ENCODE results near the gene HNF1A. TPM values are rescaled to one million over a fixed set of nuclear protein-coding genes. Genes with fewer than 3 reads are reported as not detected.

HNF1A gene
- total and polyA plus RNA-seq, 2 donors (not counting 3 experiments of a cell fraction or from before 2014, with no cell fraction given): not detected

- intact Hi-C loops (cut with micrococcal nuclease) (no loop called here), dilution Hi-C loops (cut with MboI; ENCODE audit: extremely low pct_ligation_motif_present, low sequenced_read_pairs) (no loop called here)
Measured at GRCh38 chr12:120982659-120983058, 4.3 kb downstream of the HNF1A start.

GRCh38 chr12:120983759-120984158, 5.4 kb downstream of the HNF1A start:
- Histone ChIP-seq H3K4me2 (ENCODE audit: insufficient read depth, low read length) (no peak overlapping the region), H3K79me2 (ENCODE audit: control insufficient read depth, insufficient read depth, low read length) (no peaks in the 10 kb centered on the region), H3K9ac (replicated peaks; ENCODE audit: extremely low read depth, insufficient read depth, low read length) (no peak overlapping the region), H3K4me3 (replicated peaks in 1 of 3; ENCODE audit: insufficient read depth in 1 of 3, low read depth in 1 of 3, low read length in 3 of 3) (no peak overlapping the region), H3K27ac (ENCODE audit: insufficient read depth, low read depth, low read length) (no peak overlapping the region), H3K9me1 (replicated peaks; ENCODE audit: control insufficient read depth, extremely low read depth, insufficient read depth, low read length) (no peaks in the 10 kb centered on the region), H3K27me3 (ENCODE audit: control insufficient read depth in 2 of 2, insufficient read depth in 2 of 2, low read length in 2 of 2) (no peaks in the 10 kb centered on the region), H3K36me3 (ENCODE audit: control insufficient read depth in 2 of 2, extremely low read depth in 1 of 2, insufficient read depth in 2 of 2, low read length in 2 of 2) (no peaks in the 10 kb centered on the region), H2AFZ (ENCODE audit: low read depth, low read length) (no peak overlapping the region), H3K9me3 (replicated peaks; ENCODE audit: control insufficient read depth, insufficient read depth, low read length) (no peaks in the 10 kb centered on the region), H3K4me1 (ENCODE audit: control insufficient read depth, extremely low read depth, insufficient read depth, low read length) (no peaks in the 10 kb centered on the region), H4K20me1 (replicated peaks; ENCODE audit: control insufficient read depth, extremely low read depth, insufficient read depth, low read length) (no peaks in the 10 kb centered on the region)
- intact Hi-C loops (cut with micrococcal nuclease) (no loop called here), dilution Hi-C loops (cut with MboI; ENCODE audit: extremely low pct_ligation_motif_present, low sequenced_read_pairs) (no loop called here)
- DNase-seq (ENCODE audit: low read depth, low spot score) (no peak), FAIRE-seq (no peak)
- no peak for TF ChIP-seq MAX (IDR thresholded peaks at IDR 0.05; ENCODE audit: insufficient read depth, insufficient read length)
- no peak for TF ChIP-seq FOS (IDR thresholded peaks at IDR 0.05; ENCODE audit: borderline replicate concordance, insufficient read depth, low read length)
- no peak for TF ChIP-seq CTCF (IDR thresholded peaks at IDR 0.05; ENCODE audit: extremely low read depth in 1 of 2, insufficient read depth in 1 of 2, low read depth in 1 of 2, low read length in 2 of 2)
- TF ChIP-seq EZH2 (IDR thresholded peaks at IDR 0.05; ENCODE audit: borderline replicate concordance, low read depth, low read length, severe bottlenecking): no peak
- no peak for TF ChIP-seq JUN (IDR thresholded peaks at IDR 0.05; ENCODE audit: borderline replicate concordance, insufficient read depth, insufficient read length, low read depth)
- no TSS peak for BruUV-seq (replicated peaks)
- ChIA-PET CTCF (interaction anchor here (2.7 kb wide), 1 partner anchor 12 kb away, joined by 9 read pairs; no protein-coding TSS in a partner anchor), POLR2A (no interaction called here)

More at GRCh38 chr12:120982659-120983058, 4.3 kb downstream of the HNF1A start:
- no peaks in the 10 kb centered on the region for H3K27me3 ChIP-seq (ENCODE audit: control insufficient read depth in 2 of 2, insufficient read depth in 2 of 2, low read length in 2 of 2)
- no peak overlapping the region for H3K4me2 ChIP-seq (ENCODE audit: insufficient read depth, low read length)
- H3K79me2 ChIP-seq (ENCODE audit: control insufficient read depth, insufficient read depth, low read length): no peaks in the 10 kb centered on the region
- no peaks in the 10 kb centered on the region for H3K9me3 ChIP-seq (replicated peaks; ENCODE audit: control insufficient read depth, insufficient read depth, low read length)
- H2AFZ ChIP-seq (ENCODE audit: low read depth, low read length): no peak overlapping the region
- FAIRE-seq (no peak), DNase-seq (ENCODE audit: low read depth, low spot score) (no peak)
- H4K20me1 ChIP-seq (replicated peaks; ENCODE audit: control insufficient read depth, extremely low read depth, insufficient read depth, low read length): no peaks in the 10 kb centered on the region
- H3K27ac ChIP-seq (ENCODE audit: insufficient read depth, low read depth, low read length): no peak overlapping the region
- no peak overlapping the region for H3K9ac ChIP-seq (replicated peaks; ENCODE audit: extremely low read depth, insufficient read depth, low read length)
- ChIA-PET CTCF (interaction anchor here (1.0 to 1.2 kb wide), 3 partner anchors 11 to 37 kb away, joined by 3 to 6 read pairs (median 4); no protein-coding TSS in a partner anchor), POLR2A (no interaction called here)
- TF ChIP-seq FOS (IDR thresholded peaks at IDR 0.05; ENCODE audit: borderline replicate concordance, insufficient read depth, low read length) (no peak), MAX (IDR thresholded peaks at IDR 0.05; ENCODE audit: insufficient read depth, insufficient read length) (no peak), MYC (IDR thresholded peaks at IDR 0.05; ENCODE audit: low read depth, low read length) (no peak)
- no peak overlapping the region for H3K4me3 ChIP-seq (replicated peaks in 1 of 3; ENCODE audit: insufficient read depth in 1 of 3, low read depth in 1 of 3, low read length in 3 of 3)
- no peaks in the 10 kb centered on the region for H3K4me1 ChIP-seq (ENCODE audit: control insufficient read depth, extremely low read depth, insufficient read depth, low read length)
- no peaks in the 10 kb centered on the region for H3K36me3 ChIP-seq (ENCODE audit: control insufficient read depth in 2 of 2, extremely low read depth in 1 of 2, insufficient read depth in 2 of 2, low read length in 2 of 2)
- BruUV-seq (replicated peaks): no TSS peak
- H3K9me1 ChIP-seq (replicated peaks; ENCODE audit: control insufficient read depth, extremely low read depth, insufficient read depth, low read length): no peaks in the 10 kb centered on the region

All from endothelial cell of umbilical vein (primary cell).